ENCODE results near the gene NRN1L.
A peak's percentile ranks its signal among the peaks of the same experiment; 100 is the strongest.

The NRN1L gene

DNA sequence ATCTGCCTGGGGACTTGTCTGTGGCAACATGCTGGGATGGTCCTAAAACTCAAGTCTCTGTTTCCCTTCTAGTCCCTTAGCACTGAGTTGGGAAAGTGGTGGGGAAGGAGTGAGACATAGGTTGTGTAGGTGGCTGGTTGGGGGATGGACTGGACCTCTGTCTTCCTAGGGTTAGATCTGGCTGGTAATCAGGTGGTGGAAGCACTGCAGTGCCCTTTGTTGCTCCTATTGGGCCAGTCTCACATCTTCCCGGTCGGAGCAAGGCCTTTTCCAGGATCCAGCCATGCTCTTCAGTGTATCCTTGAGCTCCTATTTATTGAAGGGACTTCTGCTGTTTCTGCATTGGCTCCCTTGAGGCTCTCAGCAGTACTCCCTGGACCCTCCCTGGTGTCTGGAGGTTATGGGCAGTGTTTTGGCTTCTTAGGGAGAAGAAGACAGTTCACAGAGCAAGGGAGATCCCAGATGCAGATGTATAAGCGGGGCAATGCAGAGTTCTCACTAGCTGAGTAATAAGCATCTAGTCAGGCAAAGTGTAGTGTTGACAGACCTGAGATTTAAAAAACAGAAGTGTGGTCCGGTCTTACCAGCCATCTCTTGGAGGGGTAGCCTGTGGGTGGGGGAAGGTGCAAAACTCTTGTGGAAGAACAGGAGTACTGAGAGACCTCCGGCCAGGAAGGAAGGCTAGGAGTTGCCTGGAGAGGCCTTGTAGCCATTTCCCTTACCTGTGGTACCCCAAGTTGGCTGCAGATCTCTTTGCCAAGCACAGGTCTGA is 39.2 kb upstream of the NRN1L start:
- no peaks in the 10 kb centered on the region for H3K27me3 ChIP-seq
- peaks cover 26 to 71% (median 56%) of the 10 kb centered on the region in 11 experiments; a peak in 21 of 22 replicates for H4K20me1 ChIP-seq
- no peak for TF ChIP-seq Cebpa-rat (IDR thresholded peaks at IDR 0.05)
- peaks cover 2 to 22% (median 18%) of the 10 kb centered on the region in 11 experiments; a peak in 20 of 22 replicates for H3K36me3 ChIP-seq
- peak overlapping the region; percentile 72 to 94 (median 89); a peak in 21 of 22 replicates for H3K27ac ChIP-seq
- H3K9ac ChIP-seq, result peak overlapping the region; percentile 85 to 99 (median 95)
- no peaks in the 10 kb centered on the region for H3K9me3 ChIP-seq (replicated peaks in 1 of 11)
- H3K4me1 ChIP-seq, result peaks cover 50 to 60% (median 54%) of the 10 kb centered on the region in 10 experiments
- H3K4me2 ChIP-seq, result peak overlapping the region; percentile 90 to 100 (median 98)
- H3K4me3 ChIP-seq, result peak overlapping the region; percentile 82 to 100 (median 100)

GRCh38 chr16:67846063-67846319 is 38.7 kb upstream of the NRN1L start:
- Histone ChIP-seq H3K4me1 (peaks cover 51 to 60% (median 55%) of the 10 kb centered on the region in 10 experiments), H3K27ac (peak overlapping the region; percentile 72 to 94 (median 89)), H3K9ac (peak overlapping the region; percentile 85 to 99 (median 95)), H3K36me3 (peaks cover 4 to 27% (median 20%) of the 10 kb centered on the region in 11 experiments; a peak in 20 of 22 replicates), H3K4me3 (peak overlapping the region; percentile 82 to 100 (median 100)), H3K9me3 (replicated peaks in 1 of 11) (no peaks in the 10 kb centered on the region), H4K20me1 (peaks cover 31 to 76% (median 61%) of the 10 kb centered on the region in 11 experiments; a peak in 21 of 22 replicates), H3K4me2 (peak overlapping the region; percentile 90 to 100 (median 98)), H3K27me3 (no peaks in the 10 kb centered on the region)
- no peak for TF ChIP-seq Cebpa-rat (IDR thresholded peaks at IDR 0.05)

- peaks cover 48 to 57% (median 53%) of the 10 kb centered on the region in 10 experiments for H3K4me1 ChIP-seq
- H3K9ac ChIP-seq, result peak within 1 kb of the TSS; percentile 85 to 99 (median 95)
- H3K4me3 ChIP-seq, result peak within 1 kb of the TSS; percentile 82 to 100 (median 100)
- peaks cover 4 to 31% (median 23%) of the 10 kb centered on the region in 11 experiments; a peak in 20 of 22 replicates for H3K36me3 ChIP-seq
- no peaks in the 10 kb centered on the region for H3K27me3 ChIP-seq
- TF ChIP-seq Cebpa-rat (IDR thresholded peaks at IDR 0.05), result no peak
- H3K4me2 ChIP-seq, result peak within 1 kb of the TSS; percentile 95 to 100 (median 99)
- H4K20me1 ChIP-seq, result peaks cover 32 to 82% (median 66%) of the 10 kb centered on the region in 11 experiments; a peak in 21 of 22 replicates
- H3K9me3 ChIP-seq (replicated peaks in 1 of 11), result no peaks in the 10 kb centered on the region
- peak within 1 kb of the TSS; percentile 72 to 94 (median 89) for H3K27ac ChIP-seq
Measured at GRCh38 chr16:67846320-67847063, 38.2 kb upstream of the NRN1L start, which contains the start of gene NUTF2. NUTF2 (plus strand) TSS chr16:67846933; CDS start chr16:67865131, 18,198 bp downstream.

DNA sequence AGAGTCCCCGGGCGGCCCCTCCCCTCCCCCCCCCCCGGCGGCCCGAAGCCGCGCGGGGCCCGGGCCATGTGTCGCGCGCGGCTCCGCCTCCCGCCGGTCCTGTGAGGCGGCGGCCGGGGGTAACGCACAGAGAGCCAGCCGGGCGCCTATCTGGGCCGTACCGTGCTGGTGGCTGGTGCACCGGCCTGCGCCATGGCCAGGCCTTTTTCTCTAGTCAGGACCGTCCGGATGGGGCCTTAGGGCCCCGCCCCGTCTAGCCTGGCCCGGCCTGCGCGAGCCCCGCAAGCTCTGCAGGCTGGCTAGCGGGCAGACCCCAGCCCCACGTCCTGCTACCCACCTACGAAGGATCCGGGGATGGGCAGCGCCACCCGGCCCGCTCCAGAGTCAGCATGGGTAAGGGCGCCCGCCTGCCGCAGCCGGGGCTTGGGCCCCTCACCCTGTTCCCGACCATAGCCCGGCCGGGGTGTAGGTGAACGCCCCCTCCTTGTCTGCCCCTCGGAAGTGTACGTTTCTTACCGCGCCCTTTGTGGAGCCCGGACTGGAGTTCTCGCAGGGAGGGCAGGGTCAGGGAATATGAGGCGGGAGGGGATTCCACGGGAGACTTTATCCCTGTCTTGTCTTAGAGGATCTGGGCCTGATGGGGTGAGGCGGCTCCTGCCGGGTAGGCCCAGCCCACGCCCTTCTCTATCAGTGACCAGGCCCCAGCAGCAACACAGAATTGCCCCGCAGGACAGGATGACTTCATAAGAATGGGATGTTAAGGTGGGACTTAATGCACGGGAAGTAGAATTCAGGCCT is 37.4 kb upstream of the NRN1L start, which contains the start of gene CENPT:
TSS of gene CENPT (minus strand) at position 630 of the 798 bp plus-strand sequence. CDS start 13,834 bp downstream, outside the sequence.
- TF ChIP-seq Cebpa-rat (IDR thresholded peaks at IDR 0.05), result no peak
- peaks cover 6 to 39% (median 30%) of the 10 kb centered on the region in 11 experiments for H3K36me3 ChIP-seq
- no peaks in the 10 kb centered on the region for H3K9me3 ChIP-seq (replicated peaks in 1 of 11)
- peaks cover 32 to 89% (median 74%) of the 10 kb centered on the region in 11 experiments; a peak in 21 of 22 replicates for H4K20me1 ChIP-seq
- no peaks in the 10 kb centered on the region for H3K27me3 ChIP-seq
- H3K9ac ChIP-seq, result peak within 1 kb of the TSS; percentile 85 to 99 (median 95)
- H3K4me3 ChIP-seq, result peak within 1 kb of the TSS; percentile 82 to 100 (median 100)
- peak within 1 kb of the TSS; percentile 72 to 94 (median 89) for H3K27ac ChIP-seq
- H3K4me2 ChIP-seq, result peak within 1 kb of the TSS; percentile 95 to 100 (median 99)
- peaks cover 46 to 55% (median 52%) of the 10 kb centered on the region in 10 experiments for H3K4me1 ChIP-seq

DNA sequence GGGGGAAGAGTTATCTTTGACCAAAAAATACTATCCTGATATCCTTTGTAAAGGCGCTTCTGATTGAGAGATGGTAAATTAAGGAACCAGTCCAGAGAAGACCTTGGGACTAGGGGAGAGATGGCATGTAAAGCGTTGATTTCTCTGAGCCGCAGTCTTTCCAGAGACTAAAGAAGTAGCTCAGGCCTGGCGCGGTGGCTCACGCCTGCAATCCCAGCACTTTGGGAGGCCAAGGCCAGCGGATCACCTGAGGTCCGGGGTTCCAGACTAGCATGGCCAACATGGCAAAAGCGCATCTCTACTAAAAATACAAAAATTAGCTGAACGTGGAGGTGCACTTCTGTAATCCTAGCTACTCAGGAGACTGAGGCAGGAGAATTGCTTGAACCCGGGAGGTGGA is 36.6 kb upstream of the NRN1L start:
- no peak for TF ChIP-seq Cebpa-rat (IDR thresholded peaks at IDR 0.05)

DNA sequence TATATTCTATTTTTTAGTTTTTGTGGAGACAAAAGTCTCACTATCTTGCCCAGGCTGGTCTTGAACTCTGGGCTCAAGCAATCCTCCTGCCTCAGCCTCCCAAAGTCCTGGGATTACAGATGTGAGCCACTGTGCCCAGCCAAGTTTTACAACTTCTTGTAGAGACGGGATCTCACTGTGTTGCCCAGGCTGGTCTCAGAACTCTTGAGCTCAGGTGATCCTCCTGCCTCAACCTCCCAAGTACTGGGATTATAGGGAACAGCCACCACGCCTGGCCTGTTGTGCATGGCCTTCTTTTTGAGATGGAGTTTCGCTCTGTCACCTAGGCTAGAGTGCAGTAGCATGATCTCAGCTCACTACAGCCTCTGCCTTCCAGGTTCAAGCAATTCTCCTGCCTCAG is 31.0 kb upstream of the NRN1L start:
- Histone ChIP-seq H4K20me1 (peaks cover 70 to 100% (median 100%) of the 10 kb centered on the region in 11 experiments), H3K4me2 (no peak overlapping the region), H3K27me3 (no peaks in the 10 kb centered on the region), H3K4me1 (peaks cover 3 to 52% (median 16%) of the 10 kb centered on the region in 10 experiments), H3K9me3 (replicated peaks in 1 of 11) (no peaks in the 10 kb centered on the region), H3K27ac (no peak overlapping the region), H3K9ac (0 out of 22 replicates have a peak overlapping the region, but pooled peaks of 1 of the 11 experiments have one; percentile 3), H3K36me3 (peaks cover 18 to 98% (median 79%) of the 10 kb centered on the region in 11 experiments), H3K4me3 (no peak overlapping the region)
- TF ChIP-seq Cebpa-rat (IDR thresholded peaks at IDR 0.05), result no peak

More for the DNA sequence above, 36.6 kb upstream of the NRN1L start:
- Histone ChIP-seq H3K36me3 (peaks cover 6 to 47% (median 35%) of the 10 kb centered on the region in 11 experiments), H3K27me3 (no peaks in the 10 kb centered on the region), H3K27ac (peak overlapping the region in 10 of 11 experiments; percentile 82 to 94 (median 90); a peak in 18 of 22 replicates), H3K4me2 (peak overlapping the region; percentile 86 to 100 (median 95)), H3K9me3 (replicated peaks in 1 of 11) (no peaks in the 10 kb centered on the region), H3K9ac (peak overlapping the region; percentile 85 to 99 (median 95)), H4K20me1 (peaks cover 35 to 90% (median 77%) of the 10 kb centered on the region in 11 experiments; a peak in 21 of 22 replicates), H3K4me3 (peak overlapping the region; percentile 82 to 100 (median 100)), H3K4me1 (peaks cover 45 to 55% (median 49%) of the 10 kb centered on the region in 10 experiments)

GRCh38 chr16:67855789-67856188 is 28.9 kb upstream of the NRN1L start:
- Histone ChIP-seq H3K4me2 (no peak overlapping the region; a peak in 1 of 22 replicates), H3K4me3 (no peak overlapping the region), H4K20me1 (peaks cover 79 to 100% (median 100%) of the 10 kb centered on the region in 11 experiments), H3K27me3 (no peaks in the 10 kb centered on the region), H3K36me3 (peaks cover 17 to 98% (median 82%) of the 10 kb centered on the region in 11 experiments), H3K4me1 (peaks cover 0 to 59% (median 12%) of the 10 kb centered on the region in 10 experiments; a peak in 12 of 20 replicates), H3K9ac (no peak overlapping the region), H3K9me3 (replicated peaks in 1 of 11) (no peaks in the 10 kb centered on the region), H3K27ac (no peak overlapping the region)
- TF ChIP-seq Cebpa-rat (IDR thresholded peaks at IDR 0.05), result no peak

Measured in BLaER1 treated with 17β-estradiol and CSF1 and Interleukin-3, amounts not matched to agents 10 nM and 100 nM (cell line).